Ovary (tissue), 3 donors: Measurements from ENCODE around the gene SEMA6D.

Experiments
- EP300 ChIP-seq: sonication (generic); formaldehyde crosslinking; IDR thresholded peaks from one replicate; pipeline ENCODE4 v1.6.1; 2017; ENCODE audit warnings: antibody characterized with exemption
- POLR2A ChIP-seq: fragments of 450-650 bp; IDR thresholded peaks from one replicate; pipeline ENCODE4 v1.6.1; 2017; ENCODE audit warnings: antibody characterized with exemption, mild to moderate bottlenecking, moderate library complexity
- TF ChIP-seq, protein P1 (sequence below), 3 donors: fragments of 450-650 bp in 2 of 3; fragments of 200-600 bp in 1 of 3; IDR thresholded peaks; one replicate each; pipeline versions ENCODE4 v1.5.1 to v1.8.0; 2016 to 2022; ENCODE audit warnings: antibody characterized with exemption in 3 of 3, mild to moderate bottlenecking in 1 of 3
- donor health status: DM: no; HTN: no; CAD: no.

GRCh38 chr15:47813748-47814384 lies 96.6 kb downstream of the SEMA6D start:
- TF ChIP-seq, protein P1, sequence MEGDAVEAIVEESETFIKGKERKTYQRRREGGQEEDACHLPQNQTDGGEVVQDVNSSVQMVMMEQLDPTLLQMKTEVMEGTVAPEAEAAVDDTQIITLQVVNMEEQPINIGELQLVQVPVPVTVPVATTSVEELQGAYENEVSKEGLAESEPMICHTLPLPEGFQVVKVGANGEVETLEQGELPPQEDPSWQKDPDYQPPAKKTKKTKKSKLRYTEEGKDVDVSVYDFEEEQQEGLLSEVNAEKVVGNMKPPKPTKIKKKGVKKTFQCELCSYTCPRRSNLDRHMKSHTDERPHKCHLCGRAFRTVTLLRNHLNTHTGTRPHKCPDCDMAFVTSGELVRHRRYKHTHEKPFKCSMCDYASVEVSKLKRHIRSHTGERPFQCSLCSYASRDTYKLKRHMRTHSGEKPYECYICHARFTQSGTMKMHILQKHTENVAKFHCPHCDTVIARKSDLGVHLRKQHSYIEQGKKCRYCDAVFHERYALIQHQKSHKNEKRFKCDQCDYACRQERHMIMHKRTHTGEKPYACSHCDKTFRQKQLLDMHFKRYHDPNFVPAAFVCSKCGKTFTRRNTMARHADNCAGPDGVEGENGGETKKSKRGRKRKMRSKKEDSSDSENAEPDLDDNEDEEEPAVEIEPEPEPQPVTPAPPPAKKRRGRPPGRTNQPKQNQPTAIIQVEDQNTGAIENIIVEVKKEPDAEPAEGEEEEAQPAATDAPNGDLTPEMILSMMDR (IDR thresholded peaks at IDR 0.05) = no peak
- TF ChIP-seq EP300 (no peak), POLR2A (no peak)
